K562 (cell line): Measurements from ENCODE around the gene HTRA3.

Experiments used
- BACH1 ChIP-seq: fragments of 200-800 bp; sonication (Bioruptor generic); IDR thresholded peaks from 2 replicates; pipeline ENCODE4 v1.6.1; 2016; ENCODE audit warnings: missing genetic modification characterization, missing compliant biosample characterization
- BRCA1 ChIP-seq, 2 experiments: fragments of 450-650 bp in 1 of 2; sonication (generic) in 1 of 2; formaldehyde crosslinking in 1 of 2; IDR thresholded peaks; 2 replicates each; pipeline versions ENCODE4 v1.5.0 to v1.6.1; 2017 to 2020; ENCODE audit warnings: mild to moderate bottlenecking in 1 of 2, missing genetic modification reagents in 1 of 2
- BRF2 ChIP-seq: IDR thresholded peaks from 3 replicates; pipeline ENCODE4 v1.6.1; 2011; ENCODE audit warnings: borderline replicate concordance, mild to moderate bottlenecking; ENCODE audit not compliant: insufficient read length, insufficient read depth
- DPF2 ChIP-seq: fragments of 450-650 bp; IDR thresholded peaks from 2 replicates; pipeline ENCODE4 v1.6.1; 2016
- FOXK2 ChIP-seq, 2 experiments: fragments of 450-650 bp; IDR thresholded peaks in 1 of 2; conservative IDR thresholded peaks in 1 of 2; 2 replicates each; pipeline ENCODE4 v1.6.1; 2016; ENCODE audit warnings: low read depth in 2 of 2, mild to moderate bottlenecking in 1 of 2
- FUS ChIP-seq: fragments of 200-400 bp; formaldehyde crosslinking; optimal IDR thresholded peaks from 2 replicates; pipeline ENCODE3; 2017; ENCODE audit warnings: low read depth, low read length
- KDM5B ChIP-seq: fragments of 200-600 bp; sonication (generic); IDR thresholded peaks from 2 replicates; pipeline ENCODE4 v1.6.1; 2012; ENCODE audit warnings: low read depth, mild to moderate bottlenecking, moderate library complexity, low read length, control low read depth, inconsistent platforms; ENCODE audit not compliant: insufficient replicate concordance
- ZNF707 ChIP-seq: fragments of 250-450 bp; sonication (Bioruptor Pico); conservative IDR thresholded peaks from 2 replicates; pipeline ENCODE4 v1.8.0; 2022; ENCODE audit warnings: inconsistent platforms, mild to moderate bottlenecking, moderate library complexity
- ZZZ3 ChIP-seq: fragments of 450-650 bp; IDR thresholded peaks from 2 replicates; pipeline ENCODE4 v1.6.1; 2016; ENCODE audit warnings: antibody characterized with exemption, mild to moderate bottlenecking, moderate library complexity

GRCh38 chr4:8315435-8316250 lies 46.1 kb downstream of the HTRA3 start:
- no peak for TF ChIP-seq FUS
- TF ChIP-seq BRCA1 (IDR thresholded peaks at IDR 0.05), result no peak
- no peak for TF ChIP-seq BRCA1 (CRISPR knock-in tag; IDR thresholded peaks at IDR 0.05)
- TF ChIP-seq BRF2, result no peak
- TF ChIP-seq FOXK2 (conservative IDR thresholded peaks at IDR 0.05 in 1 of 2, IDR thresholded peaks at IDR 0.05 in 1 of 2; ENCODE audit: low read depth in 2 of 2), result no peak
- no peak for TF ChIP-seq BACH1 (tag)
- TF ChIP-seq KDM5B, result no peak
- TF ChIP-seq ZNF707 (CRISPR knock-in tag), result no peak
- no peak for TF ChIP-seq DPF2
- no peak for TF ChIP-seq ZZZ3
